Keratinocyte (primary cell): ENCODE results near the gene TPD52L1. TPM values are rescaled to one million over a fixed set of nuclear protein-coding genes. Genes with fewer than 3 reads are reported as not detected.

Experiments
- DNase-seq: peaks from one replicate; pipeline ENCODE4 v3.0.0-alpha.2; 2011; ENCODE audit warnings: low read depth, missing footprints, low spot score
- FAIRE-seq: peaks from 2 replicates; lab custom pipeline; 2011; peaks lifted over from hg19 to GRCh38; lab: Jason Lieb, UNC
- H2AFZ ChIP-seq: 2 replicates; pipeline ENCODE4 v1.6.0; 2012; ENCODE audit warnings: low read length, control low read depth, inconsistent platforms; ENCODE audit not compliant: control insufficient read depth
- H3K27ac ChIP-seq: 2 replicates; pipeline ENCODE4 v1.5.1; 2011; ENCODE audit warnings: low read length; ENCODE audit not compliant: control insufficient read depth, insufficient read depth
- H3K27me3 ChIP-seq: 3 replicates; pipeline ENCODE4 v1.6.0; 2011; ENCODE audit warnings: low read length; ENCODE audit not compliant: control insufficient read depth, insufficient read depth; ENCODE audit errors: extremely low read depth
- H3K36me3 ChIP-seq, 2 experiments: 2 replicates in 1 of 2; 3 replicates in 1 of 2; pipeline ENCODE4 v1.5.1; 2011; ENCODE audit warnings: low read length in 2 of 2, mild to moderate bottlenecking in 1 of 2; ENCODE audit not compliant: control insufficient read depth in 2 of 2, insufficient read depth in 2 of 2; ENCODE audit errors: extremely low read depth in 1 of 2
- H3K4me1 ChIP-seq: 3 replicates; pipeline ENCODE4 v1.5.1; 2011; ENCODE audit warnings: low read length; ENCODE audit not compliant: control insufficient read depth, insufficient read depth; ENCODE audit errors: extremely low read depth
- H3K4me2 ChIP-seq: 3 replicates; pipeline ENCODE4 v1.6.0; 2011; ENCODE audit warnings: low read depth, low read length; ENCODE audit not compliant: control insufficient read depth, insufficient read depth; ENCODE audit errors: extremely low read depth
- H3K4me3 ChIP-seq, 3 experiments: fragments of 200-600 bp in 1 of 3; sonication (generic) in 1 of 3; 2 replicates in 2 of 3; 3 replicates in 1 of 3; pipeline ENCODE4 v1.5.1; 2011 to 2016; ENCODE audit warnings: low read length in 3 of 3, mild to moderate bottlenecking in 3 of 3, control low read depth in 2 of 3, inconsistent platforms in 1 of 3, low read depth in 1 of 3, mixed read lengths in 1 of 3, mixed run types in 1 of 3, moderate library complexity in 1 of 3; ENCODE audit not compliant: control insufficient read depth in 2 of 3, insufficient read depth in 2 of 3; ENCODE audit errors: extremely low read depth in 1 of 3
- H3K79me2 ChIP-seq: 2 replicates; pipeline ENCODE4 v1.6.0; 2012; ENCODE audit warnings: low read length; ENCODE audit not compliant: control insufficient read depth, insufficient read depth
- H3K9ac ChIP-seq: 3 replicates; pipeline ENCODE4 v1.6.0; 2011; ENCODE audit warnings: low read length; ENCODE audit not compliant: control insufficient read depth, insufficient read depth; ENCODE audit errors: extremely low read depth
- H3K9me1 ChIP-seq: 3 replicates; pipeline ENCODE4 v1.6.0; 2011; ENCODE audit warnings: low read length; ENCODE audit not compliant: control insufficient read depth, insufficient read depth; ENCODE audit errors: extremely low read depth
- H3K9me3 ChIP-seq: 2 replicates; pipeline ENCODE4 v1.5.1; 2012; ENCODE audit warnings: low read depth, low read length; ENCODE audit not compliant: control insufficient read depth
- H4K20me1 ChIP-seq: 3 replicates; pipeline ENCODE4 v1.6.0; 2011; ENCODE audit warnings: low read length; ENCODE audit not compliant: control insufficient read depth, insufficient read depth; ENCODE audit errors: extremely low read depth
- CTCF ChIP-seq, 3 experiments: IDR thresholded peaks in 1 of 3; conservative IDR thresholded peaks in 1 of 3; optimal IDR thresholded peaks in 1 of 3; 2 replicates in 2 of 3; 3 replicates in 1 of 3; pipeline versions ENCODE3 to v1.5.1; 2011; ENCODE audit warnings: low read length in 3 of 3, mild to moderate bottlenecking in 3 of 3, moderate library complexity in 2 of 3, control low read depth in 1 of 3, inconsistent platforms in 1 of 3; ENCODE audit not compliant: insufficient read depth in 2 of 3; ENCODE audit errors: extremely low read depth in 1 of 3
- EZH2 ChIP-seq: IDR thresholded peaks from one replicate; pipeline ENCODE4 v1.6.1; 2012; ENCODE audit warnings: inconsistent platforms, mild to moderate bottlenecking, low read length, moderate library complexity
- dilution Hi-C: fragments of 300-500 bp; cut with MboI; formaldehyde crosslinking; loops from one replicate; pipeline ENCODE4 v1.7.0; 2020; ENCODE audit warnings: low sequenced_read_pairs; ENCODE audit not compliant: extremely low pct_ligation_motif_present
- polyA plus RNA-seq, 5 experiments: library from polyadenylated mRNA; depleted of rRNA in 3 of 5; stranded (reverse) in 3 of 5; stranded (forward) in 1 of 5; unstranded in 1 of 5; fragments of >200 nt; gene quantifications; 1 replicate in 1 of 5; 2 replicates in 3 of 5; 3 replicates in 1 of 5; pipeline versions ENCODE4 v1.2.1 to v1.2.3, GENCODE V29; 2011 to 2012; ENCODE audit warnings: missing spikeins in 2 of 5, low read depth in 1 of 5, low replicate concordance in 1 of 5

Gene TPD52L1
- polyA plus RNA-seq, 1 donor (not counting 4 experiments of a cell fraction or from before 2014, with no cell fraction given): 135 TPM

GRCh38 chr6:125300992-125301434 lies 147.4 kb downstream of the TPD52L1 start:
- Histone ChIP-seq H3K79me2 (peaks cover 5% of the 10 kb centered on the region), H3K4me3 (peak overlapping the region; percentile 77 to 85 (median 85)), H3K4me1 (peaks cover 5% of the 10 kb centered on the region), H3K36me3 (peaks cover 8 to 14% of the 10 kb centered on the region in 2 experiments), H3K9ac (peak overlapping the region; percentile 82), H3K4me2 (peak overlapping the region; percentile 96), H3K27me3 (no peaks in the 10 kb centered on the region), H3K27ac (peak overlapping the region; percentile 59), H4K20me1 (no peaks in the 10 kb centered on the region), H3K9me1 (no peaks in the 10 kb centered on the region), H3K9me3 (no peaks in the 10 kb centered on the region), H2AFZ (peak overlapping the region; percentile 90)
- dilution Hi-C loops: no loop called here
- peak; percentile 13 for FAIRE-seq
- TF ChIP-seq EZH2: no peak
- no peak for TF ChIP-seq CTCF (optimal IDR thresholded peaks at IDR 0.05 in 1 of 3, IDR thresholded peaks at IDR 0.05 in 1 of 3, conservative IDR thresholded peaks at IDR 0.05 in 1 of 3; ENCODE audit: extremely low read depth in 1 of 3, insufficient read depth in 2 of 3, low read length in 3 of 3)
- DNase-seq: no peak

- Histone ChIP-seq H3K9ac (peak within 1 kb of the TSS; percentile 82), H3K9me3 (no peaks in the 10 kb centered on the region), H3K36me3 (peaks cover 2 to 9% of the 10 kb centered on the region in 2 experiments), H3K4me1 (peaks cover 5% of the 10 kb centered on the region), H2AFZ (peak within 1 kb of the TSS; percentile 90), H4K20me1 (no peaks in the 10 kb centered on the region), H3K4me2 (peak within 1 kb of the TSS; percentile 96), H3K9me1 (no peaks in the 10 kb centered on the region), H3K27ac (peak within 1 kb of the TSS; percentile 59), H3K27me3 (no peaks in the 10 kb centered on the region), H3K79me2 (peaks cover 5% of the 10 kb centered on the region), H3K4me3 (peak within 1 kb of the TSS; percentile 77 to 85 (median 85))
- TF ChIP-seq EZH2: no peak
- TF ChIP-seq CTCF (optimal IDR thresholded peaks at IDR 0.05 in 1 of 3, IDR thresholded peaks at IDR 0.05 in 1 of 3, conservative IDR thresholded peaks at IDR 0.05 in 1 of 3; ENCODE audit: extremely low read depth in 1 of 3, insufficient read depth in 2 of 3, low read length in 3 of 3): no peak
- FAIRE-seq (no peak), DNase-seq (no peak)
- dilution Hi-C loops: no loop called here
These were observed 148.1 kb downstream of the TPD52L1 start, which contains the start of gene HDDC2 for GRCh38 chr6:125301435-125302391. TSS of gene HDDC2 (minus strand) at chr6:125301967. CDS start at chr6:125301932, 35 bp downstream.
